Measurements from ENCODE around the gene RYR2. TPM values are rescaled to one million over a fixed set of nuclear protein-coding genes. Genes with fewer than 3 reads are reported as not detected.
A peak's percentile ranks its signal among the peaks of the same experiment; 100 is the strongest.
"Not testable (repeated sequence)": the region's sequence is repeated elsewhere in the genome, so short reads cannot be mapped to it uniquely, and the experiment has no call there.

The RYR2 gene
- total RNA-seq, 1 donor from 2014 or later, result 0.19 TPM

DNA sequence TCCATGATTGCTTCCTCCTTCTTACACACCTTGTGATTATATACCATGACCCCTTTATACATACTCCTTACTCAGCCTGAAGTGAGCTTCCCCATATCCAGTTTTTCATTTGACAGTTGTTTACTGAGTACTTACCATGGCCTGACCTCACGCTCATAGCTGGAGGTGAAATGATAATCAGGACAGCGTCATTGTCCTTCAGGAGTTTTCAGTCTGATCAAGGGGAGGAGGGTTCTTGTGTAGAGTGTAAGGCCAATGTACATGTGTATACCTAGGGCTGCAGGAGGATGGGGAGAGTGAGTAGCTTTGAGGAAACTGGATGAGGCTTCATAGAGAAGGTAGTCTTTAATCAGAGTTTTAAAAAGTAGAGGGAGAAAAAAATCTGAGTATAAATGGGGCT lies 325.8 kb downstream of the RYR2 start:
- Mint-ChIP-seq H3K27me3 (no peaks in the 10 kb centered on the region), H3K36me3 (ENCODE audit: insufficient read depth) (no peaks in the 10 kb centered on the region), H3K27ac (no peak overlapping the region), H3K9me3 (ENCODE audit: low read depth) (no peaks in the 10 kb centered on the region), H3K4me3 (ENCODE audit: low read depth) (no peak overlapping the region), H3K4me1 (ENCODE audit: low read depth) (no peaks in the 10 kb centered on the region)
- DNase-seq (ENCODE audit: low spot score, unreplicated experiment), result no peak
- TF ChIP-seq CTCF (IDR thresholded peaks at IDR 0.05; ENCODE audit: unreplicated experiment), result no peak

GRCh38 chr1:237371477-237371876 lies 329.5 kb downstream of the RYR2 start:
- H3K36me3 Mint-ChIP-seq (ENCODE audit: insufficient read depth); DNase-seq (ENCODE audit: low spot score, unreplicated experiment); H3K9me3 Mint-ChIP-seq (ENCODE audit: low read depth); H3K27ac Mint-ChIP-seq; H3K4me3 Mint-ChIP-seq (ENCODE audit: low read depth); H3K4me1 Mint-ChIP-seq (ENCODE audit: low read depth); H3K27me3 Mint-ChIP-seq: not testable (repeated sequence)

- no peak for DNase-seq (ENCODE audit: low spot score, unreplicated experiment)
- H3K27ac Mint-ChIP-seq, result no peak overlapping the region
- no peaks in the 10 kb centered on the region for H3K27me3 Mint-ChIP-seq
- TF ChIP-seq CTCF (IDR thresholded peaks at IDR 0.05; ENCODE audit: unreplicated experiment), result no peak
- no peaks in the 10 kb centered on the region for H3K9me3 Mint-ChIP-seq (ENCODE audit: low read depth)
- H3K36me3 Mint-ChIP-seq (ENCODE audit: insufficient read depth), result no peaks in the 10 kb centered on the region
- H3K4me3 Mint-ChIP-seq (ENCODE audit: low read depth), result no peak overlapping the region
- peaks cover 4% of the 10 kb centered on the region for H3K4me1 Mint-ChIP-seq (ENCODE audit: low read depth)
These were observed 341.8 kb downstream of the RYR2 start for GRCh38 chr1:237383791-237384190.

DNA sequence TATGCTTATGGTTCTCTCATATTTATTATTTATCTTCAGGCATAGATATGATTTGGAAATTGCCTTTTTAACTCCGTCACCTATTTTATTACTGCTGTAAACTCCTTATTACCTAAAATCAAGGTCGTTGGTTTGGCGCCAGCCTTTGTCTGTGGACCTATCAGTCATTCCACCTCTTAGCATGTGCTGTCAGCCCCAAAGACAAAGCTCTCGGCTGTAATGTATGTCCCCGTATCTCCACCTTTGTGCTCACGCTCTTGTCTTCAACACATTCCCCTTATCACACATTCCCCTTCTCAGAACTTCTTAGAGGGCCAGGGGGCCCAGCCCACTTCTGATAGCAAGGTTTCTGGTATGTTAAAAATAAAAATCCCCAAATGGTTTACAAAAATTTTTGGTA lies 342.2 kb downstream of the RYR2 start:
- no peaks in the 10 kb centered on the region for H3K9me3 Mint-ChIP-seq (ENCODE audit: low read depth)
- no peak overlapping the region for H3K27ac Mint-ChIP-seq
- H3K4me1 Mint-ChIP-seq (ENCODE audit: low read depth), result peaks cover 4% of the 10 kb centered on the region
- H3K36me3 Mint-ChIP-seq (ENCODE audit: insufficient read depth), result no peaks in the 10 kb centered on the region
- DNase-seq (ENCODE audit: low spot score, unreplicated experiment), result no peak
- no peak overlapping the region for H3K4me3 Mint-ChIP-seq (ENCODE audit: low read depth)
- H3K27me3 Mint-ChIP-seq, result peaks cover 3% of the 10 kb centered on the region
- no peak for TF ChIP-seq CTCF (IDR thresholded peaks at IDR 0.05; ENCODE audit: unreplicated experiment)

DNA sequence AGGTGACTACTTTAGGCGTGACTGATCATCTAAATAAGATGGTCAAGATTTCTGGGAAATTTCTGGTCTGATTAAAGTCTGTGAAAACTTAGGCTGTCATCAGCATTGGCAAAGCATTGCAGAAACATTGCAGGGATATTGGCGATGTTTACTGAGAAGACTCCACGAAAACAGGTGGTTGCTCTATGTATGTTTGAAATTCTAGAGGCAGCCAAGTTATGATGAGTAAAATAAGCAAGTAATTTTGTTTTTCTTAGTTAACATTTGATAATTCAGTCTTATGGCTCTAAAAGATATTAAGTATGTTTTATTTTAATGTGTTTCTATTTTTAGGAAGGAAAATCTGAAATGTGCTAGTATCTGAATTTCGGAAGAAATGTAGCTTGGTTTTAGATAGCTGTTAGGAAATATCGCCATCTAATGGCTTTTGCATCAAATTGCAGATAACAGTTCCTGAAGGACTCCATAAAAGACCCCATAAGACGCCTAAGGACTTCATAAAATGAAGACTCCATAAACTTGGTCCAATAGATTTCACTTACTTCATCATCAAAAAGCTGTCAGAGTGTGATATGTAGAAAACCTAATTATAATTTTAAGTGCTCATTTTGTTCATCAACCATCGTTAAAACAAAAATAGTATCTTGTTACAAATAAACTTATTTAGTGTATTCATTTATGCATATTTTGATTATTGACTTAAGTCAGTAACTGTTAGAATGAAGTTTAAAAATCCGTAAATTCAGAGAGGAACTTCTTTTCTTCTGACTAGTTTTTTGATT lies 344.6 kb downstream of the RYR2 start:
- H3K9me3 Mint-ChIP-seq (ENCODE audit: low read depth), result no peaks in the 10 kb centered on the region
- H3K36me3 Mint-ChIP-seq (ENCODE audit: insufficient read depth), result no peaks in the 10 kb centered on the region
- H3K4me1 Mint-ChIP-seq (ENCODE audit: low read depth), result peaks cover 4% of the 10 kb centered on the region
- H3K4me3 Mint-ChIP-seq (ENCODE audit: low read depth), result no peak overlapping the region
- peak; percentile 73 for TF ChIP-seq CTCF (IDR thresholded peaks at IDR 0.05; ENCODE audit: unreplicated experiment)
- DNase-seq (ENCODE audit: low spot score, unreplicated experiment), result no peak
- no peak overlapping the region for H3K27ac Mint-ChIP-seq
- H3K27me3 Mint-ChIP-seq, result peaks cover 10% of the 10 kb centered on the region

DNA sequence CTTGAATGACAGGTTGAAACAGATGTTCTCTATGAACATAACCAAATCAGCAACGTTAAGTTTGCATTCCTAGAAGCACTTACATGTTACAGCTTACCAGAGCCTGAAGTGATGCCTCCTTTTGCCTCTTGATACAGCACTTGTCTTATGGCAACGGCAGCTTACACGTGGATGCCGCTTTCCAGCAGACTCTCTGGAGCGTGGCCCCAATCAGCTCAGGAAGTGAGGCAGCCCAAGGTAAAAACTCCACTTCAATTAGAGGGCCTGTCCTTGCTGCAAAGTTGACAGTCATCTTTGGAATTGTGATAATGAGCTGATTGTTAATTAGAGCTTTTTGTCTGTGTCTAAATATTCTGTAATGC lies 345.1 kb downstream of the RYR2 start:
- no peaks in the 10 kb centered on the region for H3K9me3 Mint-ChIP-seq (ENCODE audit: low read depth)
- H3K36me3 Mint-ChIP-seq (ENCODE audit: insufficient read depth), result no peaks in the 10 kb centered on the region
- peaks cover 4% of the 10 kb centered on the region for H3K4me1 Mint-ChIP-seq (ENCODE audit: low read depth)
- TF ChIP-seq CTCF (IDR thresholded peaks at IDR 0.05; ENCODE audit: unreplicated experiment), result no peak
- H3K4me3 Mint-ChIP-seq (ENCODE audit: low read depth), result no peak overlapping the region
- no peak for DNase-seq (ENCODE audit: low spot score, unreplicated experiment)
- H3K27ac Mint-ChIP-seq, result no peak overlapping the region
- H3K27me3 Mint-ChIP-seq, result peaks cover 10% of the 10 kb centered on the region

All from progenitor cell of endocrine pancreas (in vitro differentiated cells).